Thymus (tissue), 11 donors: ENCODE data around the gene SREK1IP1. TPM values are rescaled to one million over a fixed set of nuclear protein-coding genes. Genes with fewer than 3 reads are reported as not detected.

Experiments used
- DNase-seq, 9 donors: peaks; one replicate each; pipeline ENCODE4 v3.0.0-alpha.2; 2013; ENCODE audit warnings: low spot score in 9 of 9, low read depth in 6 of 9, missing footprints in 1 of 9
- H3K27ac ChIP-seq, 2 donors: one replicate each; pipeline ENCODE4 v1.5.1; 2013; ENCODE audit warnings: control low read depth in 1 of 2, low read depth in 1 of 2, low read length in 1 of 2, mild to moderate bottlenecking in 1 of 2, moderate library complexity in 1 of 2
- H3K27me3 ChIP-seq, 2 donors: one replicate each; pipeline ENCODE4 v1.5.1; 2013; ENCODE audit warnings: low read length in 1 of 2; ENCODE audit not compliant: control insufficient read depth in 2 of 2, insufficient read depth in 1 of 2
- H3K36me3 ChIP-seq, 2 donors: one replicate each; pipeline ENCODE4 v1.5.1; 2013; ENCODE audit warnings: low read length in 1 of 2, mild to moderate bottlenecking in 1 of 2, moderate library complexity in 1 of 2; ENCODE audit not compliant: control insufficient read depth in 2 of 2, insufficient read depth in 2 of 2
- H3K4me1 ChIP-seq, 2 donors: one replicate each; pipeline ENCODE4 v1.5.1; 2013; ENCODE audit warnings: low read length in 2 of 2; ENCODE audit not compliant: control insufficient read depth in 2 of 2, insufficient read depth in 2 of 2
- H3K4me3 ChIP-seq, 2 donors: one replicate each; pipeline ENCODE4 v1.5.1; 2013; ENCODE audit warnings: low read length in 2 of 2, control low read depth in 1 of 2, mild to moderate bottlenecking in 1 of 2
- H3K9me3 ChIP-seq, 2 donors: one replicate each; pipeline ENCODE4 v1.5.1; 2013; ENCODE audit warnings: low read length in 1 of 2, mild to moderate bottlenecking in 1 of 2; ENCODE audit not compliant: control insufficient read depth in 2 of 2, insufficient read depth in 1 of 2
- WGBS: extraction: QIAGEN DNeasy Blood & Tissue Kit; methylation state at CpG from one replicate; pipeline ENCODE4 v1.1.7; 2013; 5-methylcytosine and 5-hydroxymethylcytosine counted together
- polyA plus RNA-seq: library from polyadenylated mRNA; stranded (reverse); fragments of 200-250 nt; gene quantifications from one replicate; pipeline ENCODE4 v1.2.3, GENCODE V29; 2013
- total RNA-seq: library from RNA; stranded (reverse); fragments of 120-200 nt; gene quantifications from one replicate; pipeline ENCODE4 v1.2.4, GENCODE V29; 2013
- donor health status: healthy.

The SREK1IP1 gene
- total and polyA plus RNA-seq, 2 donors, result 14.0 to 36.6 TPM

DNA sequence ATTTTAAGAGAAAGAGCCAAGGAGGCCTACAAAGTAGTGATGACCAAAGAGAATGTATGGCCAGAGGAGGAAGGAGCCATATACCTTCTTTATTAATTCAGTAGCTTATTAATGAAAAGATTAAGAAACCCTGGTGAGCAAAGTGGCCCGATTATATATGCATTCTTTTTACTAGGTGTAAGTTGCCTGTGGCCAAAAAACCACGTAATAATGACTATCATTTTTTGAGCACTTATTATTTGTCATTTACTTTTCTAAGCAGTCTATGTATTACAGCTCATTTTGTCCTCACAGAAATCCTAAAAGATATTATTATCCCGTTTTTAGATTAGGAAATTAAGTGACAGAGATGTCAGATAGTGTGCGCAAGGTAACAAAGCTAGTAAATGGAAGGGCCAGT lies 3.2 kb upstream of the SREK1IP1 start:
- no peaks in the 10 kb centered on the region for H3K9me3 ChIP-seq
- H3K4me3 ChIP-seq, result no peak overlapping the region
- peaks cover 0 to 9% of the 10 kb centered on the region in 2 donors for H3K36me3 ChIP-seq
- WGBS, result 98% methylated on average over 4 of the region's 4 CpGs
- no peaks in the 10 kb centered on the region for H3K27me3 ChIP-seq
- H3K27ac ChIP-seq, result no peak overlapping the region
- H3K4me1 ChIP-seq, result peaks cover 6 to 15% of the 10 kb centered on the region in 2 donors
- no peak for DNase-seq

DNA sequence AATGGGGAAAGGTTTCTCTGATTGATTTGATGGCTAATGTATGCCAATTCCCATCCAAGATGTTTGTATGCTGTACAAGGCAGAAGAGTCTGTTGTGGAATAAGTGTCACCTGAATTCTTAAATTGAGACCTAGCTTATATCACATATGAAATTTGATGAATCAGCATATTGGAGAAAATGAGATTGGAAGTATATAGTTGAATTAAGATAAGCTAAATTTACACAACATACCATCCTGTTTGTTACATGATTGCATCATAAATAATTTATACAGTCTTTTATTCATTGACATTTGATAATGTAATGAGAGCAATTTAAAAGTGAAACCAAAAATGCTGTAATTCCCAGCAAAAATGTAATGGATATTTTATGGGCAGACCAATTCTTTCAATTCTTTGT lies 1.4 kb upstream of the SREK1IP1 start:
- no peaks in the 10 kb centered on the region for H3K27me3 ChIP-seq
- no peak for DNase-seq
- no peak overlapping the region for H3K27ac ChIP-seq
- peaks cover 11 to 15% of the 10 kb centered on the region in 2 donors for H3K4me1 ChIP-seq
- H3K9me3 ChIP-seq, result no peaks in the 10 kb centered on the region
- peaks cover 0 to 4% of the 10 kb centered on the region in 2 donors for H3K36me3 ChIP-seq
- H3K4me3 ChIP-seq, result peak overlapping the region; percentile 89 to 99

DNA sequence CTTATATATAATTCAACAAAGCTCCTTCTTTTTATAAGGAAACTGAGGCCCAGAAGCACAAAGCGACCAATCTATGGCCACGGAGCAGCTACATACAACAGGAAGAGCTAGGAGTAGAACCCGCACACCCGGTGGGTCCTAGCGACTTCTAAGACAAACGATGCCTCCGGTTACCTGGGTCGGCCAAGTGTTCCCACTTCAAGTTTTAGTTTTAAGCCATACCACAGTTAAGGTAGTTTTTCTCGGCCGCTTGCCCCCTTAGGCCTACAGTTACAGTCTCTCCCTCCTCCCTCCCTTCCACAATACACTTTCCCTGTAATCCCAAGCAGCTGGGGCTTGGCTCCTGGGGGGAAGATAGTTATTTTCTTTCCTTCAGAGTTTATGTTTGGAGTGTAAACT lies 533 bp downstream of the SREK1IP1 start:
- Histone ChIP-seq H3K27ac (peak overlapping the region; percentile 90 to 92), H3K4me1 (peaks cover 11 to 15% of the 10 kb centered on the region in 2 donors), H3K36me3 (peaks cover 0 to 4% of the 10 kb centered on the region in 2 donors), H3K27me3 (no peaks in the 10 kb centered on the region), H3K9me3 (no peaks in the 10 kb centered on the region), H3K4me3 (peak overlapping the region; percentile 89 to 99)
- peak in 6 of 9 donors; percentile 9 to 60 (median 21) for DNase-seq
- under 1% methylated on average over 10 of the region's 10 CpGs for WGBS

DNA sequence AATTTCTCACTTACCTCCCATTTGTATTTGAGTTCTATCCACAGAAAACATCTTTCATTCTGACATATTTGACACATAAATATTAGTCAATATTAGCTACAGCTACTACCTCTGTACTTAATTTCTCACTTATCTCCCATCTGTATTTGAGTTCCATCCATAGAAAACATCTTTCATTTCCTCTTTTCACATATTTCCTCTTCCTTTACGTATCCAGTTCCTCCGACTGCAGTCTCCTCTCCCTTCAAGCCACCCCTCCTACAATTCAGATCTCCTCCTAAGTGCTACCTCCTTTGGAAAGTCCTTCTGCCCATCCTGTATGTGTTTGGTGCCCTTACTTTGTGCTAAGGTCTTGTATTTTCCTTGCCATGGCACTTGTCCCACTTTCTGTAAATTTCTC lies 1.6 kb downstream of the SREK1IP1 start:
- H3K36me3 ChIP-seq, result peaks cover 0 to 4% of the 10 kb centered on the region in 2 donors
- no peaks in the 10 kb centered on the region for H3K9me3 ChIP-seq
- peaks cover 11 to 15% of the 10 kb centered on the region in 2 donors for H3K4me1 ChIP-seq
- no peak for DNase-seq
- WGBS, result 91% methylated on average over 2 of the region's 2 CpGs
- no peak overlapping the region for H3K27ac ChIP-seq
- H3K27me3 ChIP-seq, result no peaks in the 10 kb centered on the region
- no peak overlapping the region for H3K4me3 ChIP-seq

DNA sequence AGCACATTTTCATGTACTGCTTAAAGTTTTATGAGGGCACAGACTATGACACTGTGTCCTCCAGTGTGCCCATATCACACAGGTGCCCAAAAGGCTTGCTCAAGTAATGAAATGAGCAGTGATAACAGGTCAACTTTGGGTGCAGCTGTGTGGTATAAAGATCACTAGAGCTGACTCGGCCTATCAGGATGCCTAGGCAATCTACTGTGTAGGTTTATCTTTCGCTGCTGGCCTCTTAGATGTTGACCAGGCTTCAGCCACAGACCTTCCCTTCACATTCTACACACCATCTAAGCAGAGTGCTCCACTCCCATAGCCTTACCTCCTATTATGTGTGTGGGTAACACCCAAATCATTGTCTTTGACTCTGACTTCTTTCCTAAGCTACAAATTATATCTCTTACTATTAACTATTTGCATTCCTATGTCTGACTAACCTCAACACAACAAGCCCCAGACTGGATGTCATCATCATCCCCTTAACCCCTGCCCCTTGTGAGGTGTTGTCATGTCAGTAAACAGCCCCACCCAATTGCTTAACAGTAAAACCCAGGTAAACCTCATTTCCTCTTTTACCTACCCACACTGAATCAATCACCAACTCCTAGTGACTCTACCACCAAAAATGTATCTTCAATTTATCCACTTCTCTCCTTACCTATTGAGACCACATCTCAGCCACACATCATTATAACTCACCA lies 2.5 kb downstream of the SREK1IP1 start:
- Histone ChIP-seq H3K27ac (no peak overlapping the region), H3K9me3 (no peaks in the 10 kb centered on the region), H3K36me3 (peaks cover 0 to 4% of the 10 kb centered on the region in 2 donors), H3K27me3 (no peaks in the 10 kb centered on the region), H3K4me1 (peaks cover 11 to 15% of the 10 kb centered on the region in 2 donors), H3K4me3 (no peak overlapping the region)
- DNase-seq, result no peak
- 100% methylated on average over 2 of the region's 2 CpGs for WGBS

DNA sequence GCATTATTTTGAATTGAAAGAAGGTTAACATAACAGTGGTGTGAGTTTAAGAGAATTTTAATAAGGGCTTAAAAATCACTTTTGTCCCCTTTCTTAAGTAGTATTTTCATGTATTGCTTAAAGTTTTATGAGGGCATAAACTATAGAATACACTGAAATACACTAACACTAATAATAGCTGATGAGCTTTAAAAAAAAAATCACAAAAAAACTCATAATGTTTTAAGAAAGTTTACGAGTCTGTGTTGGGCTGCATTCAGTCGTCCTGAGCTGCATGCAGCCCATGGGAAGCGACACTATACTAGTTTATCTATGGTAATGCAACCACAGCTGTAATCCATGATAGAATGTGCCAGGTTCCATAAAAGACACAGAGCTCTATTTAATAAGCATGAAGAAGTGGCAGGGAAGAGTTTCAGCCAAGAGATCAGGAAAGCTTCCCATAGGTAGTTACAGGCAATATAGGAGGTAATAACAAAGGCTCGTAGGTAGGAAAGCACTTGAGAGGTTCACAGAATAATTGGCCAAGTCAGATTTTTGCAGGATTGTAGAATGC lies 4.5 kb downstream of the SREK1IP1 start:
- Histone ChIP-seq H3K27me3 (no peaks in the 10 kb centered on the region), H3K36me3 (peaks cover 2 to 4% of the 10 kb centered on the region in 2 donors), H3K4me1 (peaks cover 4 to 10% of the 10 kb centered on the region in 2 donors), H3K9me3 (no peaks in the 10 kb centered on the region), H3K27ac (no peak overlapping the region), H3K4me3 (no peak overlapping the region)
- no peak for DNase-seq
- 96% methylated on average over 4 of the region's 4 CpGs for WGBS

DNA sequence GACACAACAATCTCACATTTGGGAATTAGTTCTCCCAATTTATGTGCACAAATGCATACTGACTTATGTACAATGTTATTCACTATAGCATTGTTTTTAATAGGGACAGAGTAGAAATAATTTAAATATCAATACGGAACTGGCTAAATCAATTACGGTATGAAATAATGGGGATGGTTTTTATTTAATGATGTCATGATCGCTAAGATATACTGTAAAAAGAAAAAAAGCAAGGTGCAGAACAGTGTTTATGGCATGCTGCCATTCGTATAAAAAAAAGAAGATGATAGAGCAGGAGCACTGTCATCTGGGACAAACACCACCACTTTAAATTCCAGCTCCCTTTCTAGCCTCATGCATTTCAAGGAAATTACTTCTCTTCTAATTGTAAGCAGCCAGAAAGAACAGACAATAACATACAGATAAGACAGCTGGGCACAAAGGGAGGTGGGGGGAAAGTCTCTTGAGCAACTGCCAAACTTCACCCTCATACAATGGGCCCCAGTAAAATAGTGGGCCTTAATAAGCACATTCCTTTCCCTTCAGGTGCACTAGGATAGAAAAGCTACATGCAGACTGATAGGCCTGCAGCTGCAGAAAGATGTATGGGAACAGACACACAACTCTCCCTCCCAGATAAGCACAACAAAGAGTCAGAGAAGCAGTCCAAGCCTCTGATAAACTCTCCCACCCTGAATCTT lies 8.4 kb downstream of the SREK1IP1 start:
- H3K4me1 ChIP-seq, result no peaks in the 10 kb centered on the region
- H3K27ac ChIP-seq, result no peak overlapping the region
- H3K4me3 ChIP-seq, result no peak overlapping the region
- no peaks in the 10 kb centered on the region for H3K9me3 ChIP-seq
- peaks cover 0 to 4% of the 10 kb centered on the region in 2 donors for H3K36me3 ChIP-seq
- WGBS, result 86% methylated on average over 4 of the region's 4 CpGs
- H3K27me3 ChIP-seq, result no peaks in the 10 kb centered on the region
- DNase-seq, result no peak

DNA sequence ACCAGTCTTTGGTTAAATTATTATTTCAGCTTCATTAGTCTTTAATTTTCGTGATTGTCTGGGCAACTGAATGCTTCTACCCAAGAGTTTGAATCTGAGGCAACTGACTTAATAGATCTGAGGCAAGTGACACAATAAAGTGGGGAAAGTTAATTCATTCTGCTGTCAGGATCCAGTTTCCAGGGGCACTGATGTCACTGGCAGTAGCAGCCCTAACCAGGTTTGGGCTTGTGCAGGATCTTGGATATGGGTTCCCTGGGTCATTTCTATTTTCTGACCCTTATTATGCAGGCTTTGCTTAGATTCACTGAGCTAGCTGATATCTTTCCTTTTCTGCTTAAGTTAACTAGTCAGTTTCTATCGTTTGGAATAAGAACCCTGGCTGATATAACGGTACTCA lies 9.6 kb downstream of the SREK1IP1 start:
- peaks cover 2 to 4% of the 10 kb centered on the region in 2 donors for H3K36me3 ChIP-seq
- no peak for DNase-seq
- H3K27ac ChIP-seq, result no peak overlapping the region
- 91% methylated on average over 3 of the region's 3 CpGs for WGBS
- no peak overlapping the region for H3K4me3 ChIP-seq
- H3K27me3 ChIP-seq, result no peaks in the 10 kb centered on the region
- H3K4me1 ChIP-seq, result no peaks in the 10 kb centered on the region
- no peaks in the 10 kb centered on the region for H3K9me3 ChIP-seq

DNA sequence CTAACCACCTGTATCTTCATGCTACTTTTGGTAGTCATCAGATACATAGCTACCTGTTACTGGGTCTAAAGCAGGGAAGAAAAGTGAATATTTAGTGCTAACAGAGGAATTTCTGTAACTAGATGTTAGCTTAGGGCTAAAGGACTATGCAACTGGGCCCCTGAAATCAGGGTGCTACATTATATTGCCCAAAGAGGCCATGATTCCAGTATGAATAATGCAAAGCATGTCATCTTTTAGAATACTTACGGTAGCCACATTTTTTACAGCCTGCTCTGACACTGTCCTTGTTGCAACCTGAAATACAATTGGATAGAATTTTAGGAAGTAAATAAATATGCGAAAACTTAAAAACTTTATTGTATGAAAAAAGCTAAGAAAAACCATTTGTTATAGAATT lies 14.4 kb downstream of the SREK1IP1 start:
- DNase-seq, result no peak
- Histone ChIP-seq H3K4me3 (no peak overlapping the region), H3K9me3 (no peaks in the 10 kb centered on the region), H3K4me1 (no peaks in the 10 kb centered on the region), H3K27ac (no peak overlapping the region), H3K36me3 (peaks cover 2 to 3% of the 10 kb centered on the region in 2 donors), H3K27me3 (no peaks in the 10 kb centered on the region)
- WGBS, result 99% methylated on average over 2 of the region's 2 CpGs
